ENCODE results near the gene RABL3.

GRCh38 chr3:120767106-120767505 is 24.8 kb upstream of the RABL3 start:
- TF ChIP-seq CTCF (IDR thresholded peaks at IDR 0.05 in 8 of 11, conservative IDR thresholded peaks at IDR 0.05 in 3 of 11) = no peak
- no peak for TF ChIP-seq POLR2A (IDR thresholded peaks at IDR 0.05)
- TF ChIP-seq POLR2AphosphoS5 (IDR thresholded peaks at IDR 0.05) = no peak
